ENCODE measurements around the gene FAM13B. TPM values are rescaled to one million over a fixed set of nuclear protein-coding genes. Genes with fewer than 3 reads are reported as not detected.

The FAM13B gene
- total and polyA plus RNA-seq, 2 of the 8 experiments (the other 6 are each of a cell fraction or from before 2014, with no cell fraction given): 6.4 to 17.0 TPM

DNA sequence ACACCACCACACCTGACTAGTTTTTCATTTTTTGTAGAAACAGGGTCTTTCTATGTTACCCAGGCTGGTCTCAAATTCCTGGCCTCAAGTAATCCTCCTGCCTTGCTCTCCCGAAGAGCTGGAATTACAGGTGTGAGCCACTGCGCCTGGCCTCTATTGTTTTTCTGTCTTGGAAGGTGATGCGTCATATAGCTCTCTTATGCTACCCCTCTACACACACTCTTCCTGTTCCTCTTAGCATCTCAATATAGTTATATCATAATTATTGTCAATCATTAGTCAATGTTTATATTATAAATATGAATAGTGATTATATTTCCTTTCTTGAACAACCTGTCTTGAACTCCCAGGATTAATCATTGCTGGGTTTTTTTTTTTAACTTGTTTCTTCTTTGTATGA lies 136.3 kb downstream of the FAM13B start (continued):
- TF ChIP-seq, protein P1, sequence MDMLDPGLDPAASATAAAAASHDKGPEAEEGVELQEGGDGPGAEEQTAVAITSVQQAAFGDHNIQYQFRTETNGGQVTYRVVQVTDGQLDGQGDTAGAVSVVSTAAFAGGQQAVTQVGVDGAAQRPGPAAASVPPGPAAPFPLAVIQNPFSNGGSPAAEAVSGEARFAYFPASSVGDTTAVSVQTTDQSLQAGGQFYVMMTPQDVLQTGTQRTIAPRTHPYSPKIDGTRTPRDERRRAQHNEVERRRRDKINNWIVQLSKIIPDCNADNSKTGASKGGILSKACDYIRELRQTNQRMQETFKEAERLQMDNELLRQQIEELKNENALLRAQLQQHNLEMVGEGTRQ (IDR thresholded peaks at IDR 0.05; ENCODE audit: low read length): no peak
- TF ChIP-seq TCF12 (IDR thresholded peaks at IDR 0.05; ENCODE audit: low read depth, low read length) (no peak), NANOG (IDR thresholded peaks at IDR 0.05; ENCODE audit: insufficient read depth, low read depth, low read length, poor library complexity, severe bottlenecking) (no peak), SAP30 (IDR thresholded peaks at IDR 0.05; ENCODE audit: insufficient read depth, insufficient replicate concordance, low read length) (no peak)

All from H1 (cell line).